GM21381 (cell line): Measurements from ENCODE around the gene UNC93B1.
"Not testable (repeated sequence)": the region's sequence is repeated elsewhere in the genome, so short reads cannot be mapped to it uniquely, and the experiment has no call there.

ENCODE experiments used
- ATAC-seq: cut with Tn5 transposase; IDR thresholded peaks from one replicate; pipeline ENCODE4 v1.9.1; 2021; ENCODE audit warnings: mild to moderate bottlenecking, moderate library complexity; ENCODE audit not compliant: unreplicated experiment

Gene UNC93B1

GRCh38 chr11:67950705-67951104 lies 53.2 kb downstream of the UNC93B1 start:
- not testable (repeated sequence) for ATAC-seq

GRCh38 chr11:67947785-67948184 lies 56.1 kb downstream of the UNC93B1 start:
- ATAC-seq: not testable (repeated sequence)

GRCh38 chr11:67946403-67946802 lies 57.5 kb downstream of the UNC93B1 start:
- not testable (repeated sequence) for ATAC-seq

DNA sequence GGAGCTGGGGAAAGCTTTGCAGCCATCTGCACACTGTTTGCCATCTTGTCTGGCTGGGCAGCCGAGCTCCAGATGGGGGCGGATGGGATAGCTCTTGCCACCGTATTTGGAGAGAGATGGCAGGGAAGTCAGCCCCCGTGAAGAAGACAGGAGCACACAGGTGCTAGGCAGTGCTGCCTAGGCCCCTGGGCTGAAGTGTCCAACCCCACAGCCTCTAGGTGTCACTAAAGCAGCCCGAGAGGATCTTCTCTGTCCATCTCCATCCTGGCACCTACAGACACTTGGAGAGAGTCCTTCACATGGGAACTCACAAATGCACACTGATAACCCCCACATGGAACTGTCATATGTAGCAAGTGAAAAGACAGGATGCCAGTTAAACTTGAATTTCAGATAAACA lies 60.5 kb downstream of the UNC93B1 start:
- not testable (repeated sequence) for ATAC-seq
